ENCODE data around the gene FRMPD3.

FRMPD3 gene

DNA sequence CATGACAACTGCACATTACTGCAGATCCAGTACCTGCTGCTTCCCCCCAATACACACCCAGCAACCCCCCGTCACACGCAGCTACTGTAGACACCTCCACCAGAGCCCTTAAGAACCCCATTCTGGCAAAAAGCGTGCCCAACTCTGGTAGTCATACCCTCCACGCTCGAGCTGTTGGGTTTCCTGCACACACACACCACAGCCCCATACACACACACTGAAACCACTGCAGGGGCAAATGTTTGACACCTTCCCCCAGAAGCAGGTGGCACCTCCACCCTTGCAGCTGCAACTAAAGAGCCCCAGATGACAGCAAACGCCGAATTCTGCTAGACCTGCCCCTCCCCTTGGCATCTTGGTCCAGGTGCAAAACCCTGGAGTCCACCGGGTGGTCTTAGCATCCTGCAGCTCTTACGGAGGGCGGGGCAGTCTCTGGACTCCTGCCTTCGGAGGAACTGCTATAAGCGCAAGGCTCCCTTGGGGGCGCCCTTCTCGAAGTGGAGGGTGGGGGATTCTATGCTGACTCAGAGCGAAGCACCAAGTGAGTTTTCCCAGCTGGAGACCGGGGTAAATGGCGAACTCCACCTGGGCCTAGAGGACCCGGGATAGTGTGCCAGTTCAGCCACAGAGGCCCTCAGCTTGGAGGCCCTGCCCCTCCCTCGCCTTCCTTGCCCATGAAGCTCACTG is 1.5 kb downstream of the FRMPD3 start:
- Histone ChIP-seq H4K20me1 (ENCODE audit: control insufficient read depth, insufficient read depth, low read depth, low read length) (no peaks in the 10 kb centered on the region), H3K4me1 (ENCODE audit: control insufficient read depth, low read length) (peaks cover 64% of the 10 kb centered on the region), H3K9me2 (replicated peaks; ENCODE audit: control insufficient read depth, low read length) (no peaks in the 10 kb centered on the region), H3K27me3 (ENCODE audit: control insufficient read depth, low read length) (no peaks in the 10 kb centered on the region), H3K27ac (ENCODE audit: low read depth, low read length) (peak overlapping the region; percentile 41), H3K4me3 (ENCODE audit: low read length) (peak overlapping the region; percentile 83), H3K4me2 (ENCODE audit: low read length) (peak overlapping the region; percentile 80), H3F3A (ENCODE audit: control insufficient read depth, insufficient read depth) (peaks cover 12% of the 10 kb centered on the region; the same call in 1 of the 2 replicates), H3K79me2 (ENCODE audit: control insufficient read depth, low read length) (peaks cover 25% of the 10 kb centered on the region), H3K36me3 (ENCODE audit: control insufficient read depth, low read length) (no peaks in the 10 kb centered on the region), H3K9me3 (ENCODE audit: control insufficient read depth, insufficient read depth, low read length) (no peaks in the 10 kb centered on the region)
- TF ChIP-seq EZH2phosphoT487 (IDR thresholded peaks at IDR 0.05; ENCODE audit: borderline replicate concordance, low read length): no peak
- TF ChIP-seq, protein P1, sequence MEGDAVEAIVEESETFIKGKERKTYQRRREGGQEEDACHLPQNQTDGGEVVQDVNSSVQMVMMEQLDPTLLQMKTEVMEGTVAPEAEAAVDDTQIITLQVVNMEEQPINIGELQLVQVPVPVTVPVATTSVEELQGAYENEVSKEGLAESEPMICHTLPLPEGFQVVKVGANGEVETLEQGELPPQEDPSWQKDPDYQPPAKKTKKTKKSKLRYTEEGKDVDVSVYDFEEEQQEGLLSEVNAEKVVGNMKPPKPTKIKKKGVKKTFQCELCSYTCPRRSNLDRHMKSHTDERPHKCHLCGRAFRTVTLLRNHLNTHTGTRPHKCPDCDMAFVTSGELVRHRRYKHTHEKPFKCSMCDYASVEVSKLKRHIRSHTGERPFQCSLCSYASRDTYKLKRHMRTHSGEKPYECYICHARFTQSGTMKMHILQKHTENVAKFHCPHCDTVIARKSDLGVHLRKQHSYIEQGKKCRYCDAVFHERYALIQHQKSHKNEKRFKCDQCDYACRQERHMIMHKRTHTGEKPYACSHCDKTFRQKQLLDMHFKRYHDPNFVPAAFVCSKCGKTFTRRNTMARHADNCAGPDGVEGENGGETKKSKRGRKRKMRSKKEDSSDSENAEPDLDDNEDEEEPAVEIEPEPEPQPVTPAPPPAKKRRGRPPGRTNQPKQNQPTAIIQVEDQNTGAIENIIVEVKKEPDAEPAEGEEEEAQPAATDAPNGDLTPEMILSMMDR (IDR thresholded peaks at IDR 0.05; ENCODE audit: low read depth, low read length, poor library complexity, severe bottlenecking): peak; percentile 69

DNA sequence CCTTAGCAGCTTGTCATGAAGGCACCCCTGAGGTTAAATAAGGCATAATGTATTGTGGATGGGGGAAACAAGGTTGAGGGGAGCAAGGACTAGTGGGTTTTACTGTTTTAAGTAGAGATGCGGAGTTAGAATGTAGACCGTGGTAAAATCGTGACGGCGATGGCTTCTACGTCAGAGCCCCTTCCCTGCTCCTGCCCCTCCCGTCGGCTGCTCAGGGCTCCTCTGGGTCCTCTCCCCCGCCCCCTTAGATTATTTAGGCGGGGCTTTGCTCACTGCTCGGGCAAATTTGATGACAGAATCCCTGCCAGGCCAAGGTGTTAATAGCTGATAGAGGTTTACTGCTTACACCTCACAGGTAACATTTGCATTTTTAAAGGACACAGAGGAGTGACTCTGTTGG is 2.3 kb downstream of the FRMPD3 start:
- Histone ChIP-seq H3K9me2 (replicated peaks; ENCODE audit: control insufficient read depth, low read length) (no peaks in the 10 kb centered on the region), H3K27me3 (ENCODE audit: control insufficient read depth, low read length) (no peaks in the 10 kb centered on the region), H3K36me3 (ENCODE audit: control insufficient read depth, low read length) (no peaks in the 10 kb centered on the region), H3K4me1 (ENCODE audit: control insufficient read depth, low read length) (peaks cover 62% of the 10 kb centered on the region), H3K79me2 (ENCODE audit: control insufficient read depth, low read length) (peaks cover 25% of the 10 kb centered on the region), H3K9me3 (ENCODE audit: control insufficient read depth, insufficient read depth, low read length) (no peaks in the 10 kb centered on the region), H3K4me3 (ENCODE audit: low read length) (peak overlapping the region; percentile 83), H3K4me2 (ENCODE audit: low read length) (peak overlapping the region; percentile 80), H4K20me1 (ENCODE audit: control insufficient read depth, insufficient read depth, low read depth, low read length) (no peaks in the 10 kb centered on the region), H3K27ac (ENCODE audit: low read depth, low read length) (no peak overlapping the region), H3F3A (ENCODE audit: control insufficient read depth, insufficient read depth) (peaks cover 7% of the 10 kb centered on the region; the same call in 1 of the 2 replicates)
- no peak for TF ChIP-seq EZH2phosphoT487 (IDR thresholded peaks at IDR 0.05; ENCODE audit: borderline replicate concordance, low read length)
- TF ChIP-seq, protein P1 (IDR thresholded peaks at IDR 0.05; ENCODE audit: low read depth, low read length, poor library complexity, severe bottlenecking): no peak

DNA sequence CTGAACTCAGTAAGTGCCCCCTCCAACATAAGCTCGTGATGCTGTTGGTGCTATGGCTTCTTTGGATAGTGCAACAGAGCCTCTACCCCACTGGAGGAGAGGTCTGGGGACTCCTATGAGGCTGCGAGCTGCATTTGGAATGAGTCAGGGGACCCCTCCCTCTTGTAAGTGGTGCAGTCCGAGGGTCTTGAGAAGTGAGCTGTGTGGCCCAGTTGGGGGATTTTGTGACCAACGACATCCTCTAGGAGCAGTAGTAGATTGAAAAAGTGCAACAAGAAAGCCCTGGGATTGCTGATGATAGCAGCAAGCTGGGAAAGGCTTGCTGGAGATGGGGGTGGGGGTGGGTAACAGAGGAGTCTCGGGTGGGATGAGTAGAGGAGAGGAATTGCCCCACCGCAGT is 3.1 kb downstream of the FRMPD3 start:
- TF ChIP-seq, protein P1 (IDR thresholded peaks at IDR 0.05; ENCODE audit: low read depth, low read length, poor library complexity, severe bottlenecking): no peak
- TF ChIP-seq EZH2phosphoT487 (IDR thresholded peaks at IDR 0.05; ENCODE audit: borderline replicate concordance, low read length): no peak
- no peak overlapping the region for H3K4me3 ChIP-seq (ENCODE audit: low read length)
- H3K27me3 ChIP-seq (ENCODE audit: control insufficient read depth, low read length): no peaks in the 10 kb centered on the region
- peaks cover 25% of the 10 kb centered on the region for H3K79me2 ChIP-seq (ENCODE audit: control insufficient read depth, low read length)
- no peaks in the 10 kb centered on the region for H4K20me1 ChIP-seq (ENCODE audit: control insufficient read depth, insufficient read depth, low read depth, low read length)
- H3K9me2 ChIP-seq (replicated peaks; ENCODE audit: control insufficient read depth, low read length): no peaks in the 10 kb centered on the region
- no peaks in the 10 kb centered on the region for H3K36me3 ChIP-seq (ENCODE audit: control insufficient read depth, low read length)
- H3K9me3 ChIP-seq (ENCODE audit: control insufficient read depth, insufficient read depth, low read length): no peaks in the 10 kb centered on the region
- peaks cover 53% of the 10 kb centered on the region for H3K4me1 ChIP-seq (ENCODE audit: control insufficient read depth, low read length)
- no peak overlapping the region; the same call in 1 of the 2 replicates for H3K4me2 ChIP-seq (ENCODE audit: low read length)
- H3K27ac ChIP-seq (ENCODE audit: low read depth, low read length): no peak overlapping the region
- H3F3A ChIP-seq (ENCODE audit: control insufficient read depth, insufficient read depth): no peaks in the 10 kb centered on the region

Data from DOHH2 (cell line).